ENCODE results near the gene KCNMA1. TPM values are rescaled to one million over a fixed set of nuclear protein-coding genes. Genes with fewer than 3 reads are reported as not detected.

KCNMA1 gene
- polyA plus RNA-seq, 1 of the 3 experiments (the other 2 are of a cell fraction), result 107 TPM

GRCh38 chr10:77492368-77492994, 145.1 kb downstream of the KCNMA1 start:
- CTCF ChIA-PET, result interaction anchor here (1.3 kb wide), 1 partner anchor 318 kb away, joined by 4 read pairs; no protein-coding TSS in a partner anchor
- POLR2A ChIA-PET, result no interaction called here
- H3K9me2 ChIP-seq, result no peaks in the 10 kb centered on the region

More at GRCh38 chr10:77492368-77492994, 145.1 kb downstream of the KCNMA1 start:
- no peak overlapping the region for H2AFZ ChIP-seq (ENCODE audit: low read depth)
- no peak overlapping the region for H3K27ac ChIP-seq (ENCODE audit: low read depth in 2 of 2, low read length in 1 of 2)
- TF ChIP-seq NFIC (IDR thresholded peaks at IDR 0.05; ENCODE audit: borderline replicate concordance) (no peak), EZH2phosphoT487 (IDR thresholded peaks at IDR 0.05; ENCODE audit: borderline replicate concordance, low read depth) (no peak), YY1 (IDR thresholded peaks at IDR 0.05; ENCODE audit: low read depth) (no peak), MXI1 (IDR thresholded peaks at IDR 0.05; ENCODE audit: low read depth, low read length) (no peak), EP300 (IDR thresholded peaks at IDR 0.05; ENCODE audit: borderline replicate concordance in 1 of 2, low read depth in 1 of 2, low read length in 1 of 2) (no peak), REST (IDR thresholded peaks at IDR 0.05; ENCODE audit: low read depth, low read length) (no peak), ELF1 (IDR thresholded peaks at IDR 0.05) (no peak), MAX (IDR thresholded peaks at IDR 0.05; ENCODE audit: low read depth) (no peak), TEAD4 (IDR thresholded peaks at IDR 0.05; ENCODE audit: borderline replicate concordance, insufficient read depth) (no peak)
- H3K4me3 ChIP-seq (ENCODE audit: low read depth in 2 of 2, low read length in 1 of 2), result no peak overlapping the region
- no peak overlapping the region for H3K9ac ChIP-seq
- H3K9me3 ChIP-seq, result no peaks in the 10 kb centered on the region
- H3K36me3 ChIP-seq (replicated peaks in 1 of 2; ENCODE audit: control insufficient read depth in 1 of 2, insufficient read depth in 2 of 2, low read length in 1 of 2), result peaks cover 0 to 25% of the 10 kb centered on the region in 2 experiments
- H3K27me3 ChIP-seq (ENCODE audit: insufficient read depth), result no peaks in the 10 kb centered on the region
- no peaks in the 10 kb centered on the region for H4K20me1 ChIP-seq (ENCODE audit: insufficient read depth)
- H3K79me2 ChIP-seq (ENCODE audit: insufficient read depth), result 0 out of 2 replicates have a peak, but pooled peaks cover 3% of the 10 kb centered on the region
- no peak for DNase-seq
- no peak overlapping the region for H3K4me2 ChIP-seq
- WGBS (ENCODE audit: low lambda C conversion rate), result 79% methylated on average over 4 of the region's 4 CpGs
- no peaks in the 10 kb centered on the region for H3F3A ChIP-seq (replicated peaks; ENCODE audit: insufficient read depth)
- H3K4me1 ChIP-seq (ENCODE audit: control insufficient read depth in 1 of 2, insufficient read depth in 2 of 2, low read depth in 1 of 2, low read length in 1 of 2), result peaks cover 3 to 13% of the 10 kb centered on the region in 2 experiments; a peak in 3 of 4 replicates

All from SK-N-SH (cell line).